GM12875 (cell line): ENCODE measurements around the gene FMO3.

Source experiments
- H3K4me3 ChIP-seq: one replicate; pipeline ENCODE4 v1.5.1; 2011; ENCODE audit warnings: low read depth, low read length, control low read depth
- CTCF ChIP-seq: IDR thresholded peaks from 2 replicates; pipeline ENCODE4 v1.5.1; 2011; ENCODE audit warnings: low read depth, mild to moderate bottlenecking, control low read depth, inconsistent platforms, low read length, moderate library complexity, borderline replicate concordance; ENCODE audit not compliant: insufficient read depth

Gene FMO3

GRCh38 chr1:171155484-171155883 is 64.8 kb downstream of the FMO3 start:
- no peak for TF ChIP-seq CTCF
- H3K4me3 ChIP-seq, result no peak overlapping the region

- H3K4me3 ChIP-seq, result no peak overlapping the region
- no peak for TF ChIP-seq CTCF
Measured at GRCh38 chr1:171158096-171158495, 67.4 kb downstream of the FMO3 start.

- H3K4me3 ChIP-seq, result no peak overlapping the region
- no peak for TF ChIP-seq CTCF
Measured at GRCh38 chr1:171158551-171158950, 67.8 kb downstream of the FMO3 start.

GRCh38 chr1:171159148-171159547 is 68.4 kb downstream of the FMO3 start:
- no peak overlapping the region for H3K4me3 ChIP-seq
- no peak for TF ChIP-seq CTCF

- no peak for TF ChIP-seq CTCF
- no peak overlapping the region for H3K4me3 ChIP-seq
Measured at GRCh38 chr1:171160211-171160610, 69.5 kb downstream of the FMO3 start.

- TF ChIP-seq CTCF, result no peak
- no peak overlapping the region for H3K4me3 ChIP-seq
Measured at GRCh38 chr1:171160639-171161354, 70.1 kb downstream of the FMO3 start.

- no peak for TF ChIP-seq CTCF
Measured at GRCh38 chr1:171161431-171161830, 70.7 kb downstream of the FMO3 start.

More at GRCh38 chr1:171161431-171161830, 70.7 kb downstream of the FMO3 start:
- H3K4me3 ChIP-seq, result no peak overlapping the region
